ENCODE results near the gene RPLP2.

DNA sequence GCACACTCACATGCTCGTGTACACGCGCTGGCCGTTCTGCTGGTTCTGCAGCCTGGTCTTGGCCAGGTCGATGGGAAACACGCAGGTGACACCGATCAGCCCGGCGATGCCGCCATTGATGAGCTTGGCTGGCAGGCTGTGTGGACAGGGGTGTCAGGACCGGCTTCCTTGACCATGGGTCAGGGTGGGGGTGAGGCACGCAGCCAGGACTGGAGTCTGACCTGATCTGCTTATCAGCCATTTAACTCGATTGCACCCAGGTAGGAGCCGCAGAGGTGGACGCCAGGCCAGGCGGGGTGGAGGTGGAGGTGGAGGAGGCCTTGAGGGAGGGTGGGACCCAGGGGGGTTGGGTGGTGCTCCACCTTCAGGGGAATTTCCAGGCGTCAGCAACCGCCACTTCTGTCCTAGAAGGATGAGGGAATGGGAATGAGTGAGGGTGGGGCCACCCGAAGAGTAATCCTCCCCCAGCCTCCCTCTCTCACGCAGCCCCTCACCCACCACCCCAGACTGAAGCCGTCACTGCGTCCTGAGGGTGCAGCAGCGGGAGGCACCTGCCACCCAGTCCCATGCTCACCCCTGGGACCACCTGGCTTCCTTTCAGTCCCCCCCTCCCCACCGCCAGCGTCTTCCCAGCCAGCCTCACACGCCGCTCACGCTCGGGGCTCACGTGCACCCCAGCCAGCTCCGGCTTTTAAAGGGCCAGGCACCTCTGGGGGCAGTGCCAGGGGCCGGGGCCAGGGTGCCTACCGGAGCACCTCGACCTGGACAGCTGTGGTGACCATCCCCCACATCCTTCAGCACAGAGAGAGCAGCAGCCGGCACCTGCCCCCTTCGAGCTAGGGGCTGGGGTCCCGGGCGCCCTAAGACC, 14.8 kb upstream of the RPLP2 start:
- TF ChIP-seq, protein P1, sequence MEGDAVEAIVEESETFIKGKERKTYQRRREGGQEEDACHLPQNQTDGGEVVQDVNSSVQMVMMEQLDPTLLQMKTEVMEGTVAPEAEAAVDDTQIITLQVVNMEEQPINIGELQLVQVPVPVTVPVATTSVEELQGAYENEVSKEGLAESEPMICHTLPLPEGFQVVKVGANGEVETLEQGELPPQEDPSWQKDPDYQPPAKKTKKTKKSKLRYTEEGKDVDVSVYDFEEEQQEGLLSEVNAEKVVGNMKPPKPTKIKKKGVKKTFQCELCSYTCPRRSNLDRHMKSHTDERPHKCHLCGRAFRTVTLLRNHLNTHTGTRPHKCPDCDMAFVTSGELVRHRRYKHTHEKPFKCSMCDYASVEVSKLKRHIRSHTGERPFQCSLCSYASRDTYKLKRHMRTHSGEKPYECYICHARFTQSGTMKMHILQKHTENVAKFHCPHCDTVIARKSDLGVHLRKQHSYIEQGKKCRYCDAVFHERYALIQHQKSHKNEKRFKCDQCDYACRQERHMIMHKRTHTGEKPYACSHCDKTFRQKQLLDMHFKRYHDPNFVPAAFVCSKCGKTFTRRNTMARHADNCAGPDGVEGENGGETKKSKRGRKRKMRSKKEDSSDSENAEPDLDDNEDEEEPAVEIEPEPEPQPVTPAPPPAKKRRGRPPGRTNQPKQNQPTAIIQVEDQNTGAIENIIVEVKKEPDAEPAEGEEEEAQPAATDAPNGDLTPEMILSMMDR (IDR thresholded peaks at IDR 0.05; ENCODE audit: low read length): no peak
- no peak for TF ChIP-seq EZH2phosphoT487 (IDR thresholded peaks at IDR 0.05; ENCODE audit: low read length)
